SU-DHL-6 (cell line): ENCODE data around the gene TOR2A.

ENCODE experiments used
- H2AFZ ChIP-seq: fragments of 200-600 bp; sonication (generic); 2 replicates; pipeline ENCODE4 v1.6.1; 2014; ENCODE audit warnings: low read depth, mild to moderate bottlenecking, moderate library complexity, mixed read lengths, antibody characterized with exemption, low read length; ENCODE audit not compliant: severe bottlenecking
- H3F3A ChIP-seq: fragments of 200-600 bp; shearing (Covaris generic); 2 replicates; pipeline ENCODE4 v1.6.0; 2016; ENCODE audit warnings: antibody characterized with exemption, mild to moderate bottlenecking; ENCODE audit not compliant: insufficient read depth
- H3K27ac ChIP-seq: fragments of 200-600 bp; sonication (generic); 2 replicates; pipeline ENCODE4 v1.5.1; 2016; ENCODE audit warnings: low read depth, mild to moderate bottlenecking, low read length, moderate library complexity, mixed read lengths
- H3K27me3 ChIP-seq: fragments of 200-600 bp; sonication (generic), shearing (Covaris generic); 2 replicates; pipeline ENCODE4 v1.6.0; 2014; ENCODE audit warnings: mild to moderate bottlenecking, low read length
- H3K36me3 ChIP-seq: fragments of 200-600 bp; sonication (generic); 2 replicates; pipeline ENCODE4 v1.6.1; 2014; ENCODE audit warnings: mild to moderate bottlenecking, low read length, mixed read lengths
- H3K4me2 ChIP-seq: fragments of 300-600, 200-600 bp; shearing (Covaris generic), sonication (generic); 2 replicates; pipeline ENCODE4 v1.6.0; 2014; ENCODE audit warnings: low read length, low read depth, mild to moderate bottlenecking; ENCODE audit not compliant: poor library complexity, severe bottlenecking
- H3K4me3 ChIP-seq: fragments of 200-600 bp; sonication (generic); 2 replicates; pipeline ENCODE4 v1.5.1; 2014; ENCODE audit warnings: antibody characterized with exemption, low read length, mild to moderate bottlenecking, mixed read lengths; ENCODE audit not compliant: insufficient read depth, poor library complexity, severe bottlenecking
- H3K79me2 ChIP-seq: fragments of 200-600 bp; sonication (generic); 2 replicates; pipeline ENCODE4 v1.6.1; 2014; ENCODE audit warnings: mild to moderate bottlenecking, low read length, moderate library complexity; ENCODE audit not compliant: insufficient read depth
- H3K9ac ChIP-seq: fragments of 200-600 bp; sonication (generic); 2 replicates; pipeline ENCODE4 v1.7.0; 2014; ENCODE audit warnings: mild to moderate bottlenecking, low read length
- H3K9me2 ChIP-seq: fragments of 200-600 bp; sonication (generic); replicated peaks from 2 replicates; pipeline ENCODE4 v1.6.1; 2014; ENCODE audit warnings: low read length; ENCODE audit not compliant: insufficient read depth
- H3K9me3 ChIP-seq: fragments of 200-600 bp; sonication (generic); 2 replicates; pipeline ENCODE4 v1.6.1; 2014; ENCODE audit warnings: low read length, mixed read lengths; ENCODE audit not compliant: insufficient read depth
- H4K20me1 ChIP-seq: fragments of 200-600 bp; sonication (generic); 2 replicates; pipeline ENCODE4 v1.6.1; 2014; ENCODE audit warnings: low read depth, mild to moderate bottlenecking, antibody characterized with exemption, low read length, moderate library complexity, mixed read lengths
- CTCF ChIP-seq: fragments of 200-600 bp; sonication (generic); IDR thresholded peaks from one replicate; pipeline ENCODE4 v1.5.1; 2017; ENCODE audit warnings: antibody characterized with exemption, mild to moderate bottlenecking, low read length, moderate library complexity; ENCODE audit not compliant: insufficient read depth, poor library complexity, severe bottlenecking
- EZH2phosphoT487 ChIP-seq: fragments of 200-600 bp; sonication (generic), shearing (Covaris generic); conservative IDR thresholded peaks from 2 replicates; pipeline ENCODE4 v1.6.1; 2018; ENCODE audit warnings: mild to moderate bottlenecking, antibody characterized with exemption, low read length, moderate library complexity, mixed read lengths

The TOR2A gene

GRCh38 chr9:127735530-127736185, 564 bp upstream of the TOR2A start:
- Histone ChIP-seq H2AFZ (no peak overlapping the region), H3K9me3 (no peaks in the 10 kb centered on the region), H3K27ac (no peak overlapping the region), H3K4me2 (peak overlapping the region; percentile 27), H3K27me3 (no peaks in the 10 kb centered on the region), H3K9me2 (no peaks in the 10 kb centered on the region), H3K9ac (no peak overlapping the region), H3F3A (peaks cover 3% of the 10 kb centered on the region; the same call in 1 of the 2 replicates), H3K36me3 (no peaks in the 10 kb centered on the region), H3K4me3 (no peak overlapping the region), H4K20me1 (no peaks in the 10 kb centered on the region), H3K79me2 (no peaks in the 10 kb centered on the region)
- TF ChIP-seq CTCF (no peak), EZH2phosphoT487 (no peak)

DNA sequence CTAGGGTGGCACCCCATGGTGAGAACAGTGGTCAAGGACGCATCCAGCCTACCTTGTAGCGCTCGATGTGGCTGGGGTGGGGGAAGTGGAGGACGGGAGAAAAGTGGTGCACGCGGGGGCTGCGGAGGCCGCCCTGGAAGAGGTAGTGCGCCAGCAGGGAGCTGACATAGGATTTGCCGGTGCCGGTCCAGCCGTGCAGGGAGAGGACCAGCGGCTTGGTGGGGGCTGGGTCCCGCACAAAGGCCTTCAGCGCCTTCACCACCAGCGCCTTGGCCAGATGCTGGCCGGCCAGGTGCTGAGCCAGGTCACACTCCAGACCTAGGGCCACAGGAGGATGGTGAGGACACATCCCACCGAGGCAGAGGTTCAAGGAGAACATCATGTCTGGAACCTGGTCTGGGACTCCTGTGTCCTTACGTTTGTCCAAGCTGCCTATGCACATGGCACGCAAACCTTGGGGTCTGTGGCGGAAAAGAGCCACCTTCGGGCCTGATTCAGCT, 797 bp downstream of the TOR2A start:
- H4K20me1 ChIP-seq = no peaks in the 10 kb centered on the region
- H3K27me3 ChIP-seq = no peaks in the 10 kb centered on the region
- H3K9ac ChIP-seq = peak overlapping the region; percentile 78
- peak overlapping the region; percentile 65 for H3K4me2 ChIP-seq
- peaks cover 3% of the 10 kb centered on the region; the same call in 1 of the 2 replicates for H3F3A ChIP-seq
- no peaks in the 10 kb centered on the region for H3K36me3 ChIP-seq
- peak overlapping the region; percentile 80 for H3K4me3 ChIP-seq
- TF ChIP-seq EZH2phosphoT487 (no peak), CTCF (no peak)
- no peaks in the 10 kb centered on the region for H3K9me2 ChIP-seq
- no peak overlapping the region for H2AFZ ChIP-seq
- H3K79me2 ChIP-seq = no peaks in the 10 kb centered on the region
- H3K27ac ChIP-seq = no peak overlapping the region; the same call in 1 of the 2 replicates
- H3K9me3 ChIP-seq = no peaks in the 10 kb centered on the region

DNA sequence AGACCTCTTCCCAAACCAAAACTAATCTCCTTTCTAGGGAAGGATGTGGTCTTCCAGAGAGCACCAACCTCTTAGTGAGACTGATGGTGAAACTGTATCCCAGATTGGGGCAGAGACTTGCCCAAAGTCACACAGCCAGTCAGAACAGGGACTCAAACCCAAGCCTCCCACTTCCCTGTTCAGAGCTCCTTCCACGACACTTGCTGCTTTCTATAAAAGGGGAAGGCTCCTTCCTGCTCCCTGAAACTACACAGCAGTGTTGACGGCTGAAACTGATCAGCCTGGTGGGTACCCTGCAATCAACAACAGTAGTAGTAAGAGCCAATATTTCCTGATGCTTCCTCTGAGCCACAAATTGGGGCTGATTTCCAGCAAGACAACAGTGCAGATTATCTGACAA, 1.5 kb downstream of the TOR2A start:
- H3K27ac ChIP-seq = no peak overlapping the region
- no peak for TF ChIP-seq CTCF
- TF ChIP-seq EZH2phosphoT487 = no peak

More for the DNA sequence above, 1.5 kb downstream of the TOR2A start:
- no peak overlapping the region for H3K4me3 ChIP-seq
- no peaks in the 10 kb centered on the region for H3K79me2 ChIP-seq
- H3K4me2 ChIP-seq = no peak overlapping the region
- no peaks in the 10 kb centered on the region for H3K36me3 ChIP-seq
- H2AFZ ChIP-seq = no peak overlapping the region
- no peaks in the 10 kb centered on the region for H3K27me3 ChIP-seq
- H3K9me2 ChIP-seq = no peaks in the 10 kb centered on the region
- no peaks in the 10 kb centered on the region for H3K9me3 ChIP-seq
- no peaks in the 10 kb centered on the region for H4K20me1 ChIP-seq
- H3K9ac ChIP-seq = no peak overlapping the region
- peaks cover 3% of the 10 kb centered on the region; the same call in 1 of the 2 replicates for H3F3A ChIP-seq
